ENCODE measurements around the gene NELFA. TPM values are rescaled to one million over a fixed set of nuclear protein-coding genes. Genes with fewer than 3 reads are reported as not detected.

Gene NELFA
- total RNA-seq, 1 donor from 2014 or later = 32.5 TPM

DNA sequence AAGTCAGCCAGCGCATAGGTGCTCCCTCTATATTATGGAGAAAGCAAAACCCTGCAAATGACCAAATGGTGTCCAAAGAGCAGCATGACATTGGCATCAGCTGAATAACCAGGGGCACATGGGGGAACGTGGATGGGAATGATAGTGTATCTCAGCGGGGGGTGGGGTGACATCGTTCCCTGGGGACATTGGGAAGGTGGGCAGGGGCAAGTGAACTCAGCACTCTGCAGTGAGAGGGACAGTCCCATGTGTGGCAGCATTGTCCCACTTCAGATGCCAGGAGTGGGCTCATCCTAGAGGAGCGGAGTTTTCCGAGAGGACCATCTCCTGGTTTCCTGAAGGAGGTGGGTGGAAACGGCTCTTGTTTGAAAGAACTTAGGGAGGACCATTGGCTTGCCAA lies 64.8 kb downstream of the NELFA start:
- no peak for DNase-seq (ENCODE audit: extremely low spot score, unreplicated experiment)
- H3K27ac Mint-ChIP-seq (ENCODE audit: unreplicated experiment) = no peak overlapping the region
- H3K36me3 Mint-ChIP-seq (ENCODE audit: unreplicated experiment) = peaks cover 23% of the 10 kb centered on the region

DNA sequence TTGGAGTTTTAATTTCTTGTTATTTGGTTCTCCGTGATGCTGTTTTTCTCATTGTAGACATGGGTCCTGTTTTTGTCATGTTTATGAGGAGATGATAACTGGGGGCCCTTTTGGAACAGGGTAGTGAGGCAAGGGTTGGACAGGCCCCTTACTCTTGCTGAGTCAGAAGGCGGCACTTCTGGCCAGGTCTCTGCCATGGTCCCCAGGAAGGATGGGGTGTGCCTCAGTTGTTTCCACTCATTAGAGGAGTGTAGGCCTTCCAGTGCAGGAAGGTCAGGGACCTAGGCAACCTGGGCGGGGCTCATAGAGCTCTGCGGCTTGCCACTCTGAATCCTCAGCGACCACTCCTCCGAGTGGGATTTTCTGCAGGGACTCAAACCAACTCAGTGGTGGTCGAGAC lies 68.2 kb downstream of the NELFA start:
- H3K9me3 Mint-ChIP-seq (ENCODE audit: unreplicated experiment) = no peaks in the 10 kb centered on the region
- H3K4me3 Mint-ChIP-seq (ENCODE audit: unreplicated experiment) = no peak overlapping the region
- DNase-seq (ENCODE audit: extremely low spot score, unreplicated experiment) = no peak
- TF ChIP-seq, protein P1, sequence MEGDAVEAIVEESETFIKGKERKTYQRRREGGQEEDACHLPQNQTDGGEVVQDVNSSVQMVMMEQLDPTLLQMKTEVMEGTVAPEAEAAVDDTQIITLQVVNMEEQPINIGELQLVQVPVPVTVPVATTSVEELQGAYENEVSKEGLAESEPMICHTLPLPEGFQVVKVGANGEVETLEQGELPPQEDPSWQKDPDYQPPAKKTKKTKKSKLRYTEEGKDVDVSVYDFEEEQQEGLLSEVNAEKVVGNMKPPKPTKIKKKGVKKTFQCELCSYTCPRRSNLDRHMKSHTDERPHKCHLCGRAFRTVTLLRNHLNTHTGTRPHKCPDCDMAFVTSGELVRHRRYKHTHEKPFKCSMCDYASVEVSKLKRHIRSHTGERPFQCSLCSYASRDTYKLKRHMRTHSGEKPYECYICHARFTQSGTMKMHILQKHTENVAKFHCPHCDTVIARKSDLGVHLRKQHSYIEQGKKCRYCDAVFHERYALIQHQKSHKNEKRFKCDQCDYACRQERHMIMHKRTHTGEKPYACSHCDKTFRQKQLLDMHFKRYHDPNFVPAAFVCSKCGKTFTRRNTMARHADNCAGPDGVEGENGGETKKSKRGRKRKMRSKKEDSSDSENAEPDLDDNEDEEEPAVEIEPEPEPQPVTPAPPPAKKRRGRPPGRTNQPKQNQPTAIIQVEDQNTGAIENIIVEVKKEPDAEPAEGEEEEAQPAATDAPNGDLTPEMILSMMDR (IDR thresholded peaks at IDR 0.05) = no peak
- peak overlapping the region; percentile 83 for H3K27ac Mint-ChIP-seq (ENCODE audit: unreplicated experiment)
- peaks cover 17% of the 10 kb centered on the region for H3K4me1 Mint-ChIP-seq (ENCODE audit: unreplicated experiment)
- peaks cover 20% of the 10 kb centered on the region for H3K36me3 Mint-ChIP-seq (ENCODE audit: unreplicated experiment)
- no peaks in the 10 kb centered on the region for H3K27me3 Mint-ChIP-seq (ENCODE audit: unreplicated experiment)

More for the DNA sequence above, 64.8 kb downstream of the NELFA start:
- peaks cover 17% of the 10 kb centered on the region for H3K4me1 Mint-ChIP-seq (ENCODE audit: unreplicated experiment)
- H3K9me3 Mint-ChIP-seq (ENCODE audit: unreplicated experiment) = no peaks in the 10 kb centered on the region
- no peak overlapping the region for H3K4me3 Mint-ChIP-seq (ENCODE audit: unreplicated experiment)
- TF ChIP-seq, protein P1 (IDR thresholded peaks at IDR 0.05) = no peak
- H3K27me3 Mint-ChIP-seq (ENCODE audit: unreplicated experiment) = no peaks in the 10 kb centered on the region

DNA sequence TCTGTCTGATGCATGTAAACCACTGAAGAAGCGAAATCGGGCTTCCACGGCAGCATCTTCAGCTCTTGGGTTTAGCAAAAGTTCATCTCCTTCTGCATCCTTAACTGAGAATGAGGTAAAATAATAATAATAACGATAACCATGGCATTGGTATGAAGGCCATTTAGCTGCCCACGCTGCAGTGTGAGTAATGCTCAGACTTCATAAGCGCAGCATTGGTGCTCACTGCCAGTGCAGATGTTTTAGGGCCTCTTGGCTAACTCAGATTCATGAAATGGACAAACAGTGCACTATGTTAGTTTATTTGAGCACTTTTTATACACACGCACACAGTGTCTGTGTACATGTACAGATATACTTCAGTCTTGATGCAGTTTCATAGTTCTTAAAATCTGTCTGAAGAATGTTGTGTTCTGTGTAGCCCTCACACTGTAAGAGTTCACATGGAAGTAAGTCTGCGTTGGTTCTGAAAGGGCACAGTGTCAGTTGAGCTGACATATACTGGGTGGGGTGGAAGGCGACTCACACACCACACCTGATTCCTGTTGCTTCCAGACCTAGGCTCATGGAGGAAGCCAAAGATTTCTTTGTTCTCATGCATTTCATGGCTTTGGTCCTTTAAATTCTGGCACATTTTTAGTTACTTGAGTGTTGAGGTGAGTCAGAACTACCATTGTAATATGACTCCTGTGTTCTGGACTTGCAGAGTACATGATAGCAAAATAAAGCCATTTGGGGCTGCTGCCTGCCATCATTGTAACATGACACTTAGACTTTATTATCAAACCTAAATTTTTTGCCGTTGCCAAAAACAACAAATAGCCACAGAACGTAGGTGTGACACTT lies 68.9 kb downstream of the NELFA start:
- H3K27ac Mint-ChIP-seq (ENCODE audit: unreplicated experiment) = peak overlapping the region; percentile 83
- H3K4me3 Mint-ChIP-seq (ENCODE audit: unreplicated experiment) = no peak overlapping the region
- TF ChIP-seq, protein P1 (IDR thresholded peaks at IDR 0.05) = no peak
- no peaks in the 10 kb centered on the region for H3K27me3 Mint-ChIP-seq (ENCODE audit: unreplicated experiment)
- peaks cover 17% of the 10 kb centered on the region for H3K4me1 Mint-ChIP-seq (ENCODE audit: unreplicated experiment)
- DNase-seq (ENCODE audit: extremely low spot score, unreplicated experiment) = no peak
- H3K36me3 Mint-ChIP-seq (ENCODE audit: unreplicated experiment) = peaks cover 19% of the 10 kb centered on the region
- no peaks in the 10 kb centered on the region for H3K9me3 Mint-ChIP-seq (ENCODE audit: unreplicated experiment)

DNA sequence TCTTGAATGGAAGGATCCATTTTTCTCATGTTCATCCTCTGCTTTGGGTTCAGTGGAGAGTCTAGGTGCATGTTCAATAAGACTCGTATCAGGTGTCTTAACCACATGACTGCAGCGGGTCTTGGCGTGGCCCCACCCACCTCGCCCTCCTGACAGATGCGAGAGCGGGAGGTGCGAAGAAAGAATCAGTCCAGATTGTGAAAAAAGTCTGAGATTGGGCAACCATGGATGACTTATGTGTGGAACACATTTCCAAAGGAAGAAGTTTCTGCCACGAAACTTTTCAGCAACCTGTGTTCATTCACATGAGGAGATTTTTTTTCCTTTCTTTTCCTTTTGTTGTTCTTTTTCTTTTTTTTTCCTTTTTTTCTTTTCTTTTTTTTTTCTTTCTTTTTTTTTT lies 70.7 kb downstream of the NELFA start:
- Mint-ChIP-seq H3K27ac (ENCODE audit: unreplicated experiment) (peak overlapping the region; percentile 23), H3K4me1 (ENCODE audit: unreplicated experiment) (peaks cover 17% of the 10 kb centered on the region)
- no peak for DNase-seq (ENCODE audit: extremely low spot score, unreplicated experiment)

DNA sequence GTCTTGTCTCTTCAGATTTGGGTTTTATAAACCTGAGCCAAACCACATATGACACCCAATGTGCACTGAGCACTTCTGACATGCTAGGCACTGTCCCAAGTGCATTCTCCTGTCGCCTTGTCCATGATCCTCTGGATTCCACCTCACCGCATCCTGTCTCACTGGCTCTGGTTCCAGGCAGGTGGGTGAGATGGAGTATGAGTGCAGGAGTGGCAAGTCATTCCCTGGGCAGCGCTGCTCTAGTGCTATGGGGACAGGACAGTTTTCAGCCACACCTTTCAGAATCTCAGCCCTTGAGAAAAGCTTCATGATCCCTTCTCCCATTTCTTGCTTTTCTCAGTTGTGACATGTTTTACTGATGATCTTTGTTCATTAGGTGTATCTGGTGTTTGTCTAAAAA lies 71.2 kb downstream of the NELFA start:
- Mint-ChIP-seq H3K9me3 (ENCODE audit: unreplicated experiment) (no peaks in the 10 kb centered on the region), H3K36me3 (ENCODE audit: unreplicated experiment) (peaks cover 16% of the 10 kb centered on the region), H3K4me1 (ENCODE audit: unreplicated experiment) (peaks cover 17% of the 10 kb centered on the region), H3K27ac (ENCODE audit: unreplicated experiment) (peak overlapping the region; percentile 23), H3K4me3 (ENCODE audit: unreplicated experiment) (no peak overlapping the region), H3K27me3 (ENCODE audit: unreplicated experiment) (no peaks in the 10 kb centered on the region)
- DNase-seq (ENCODE audit: extremely low spot score, unreplicated experiment) = no peak
- TF ChIP-seq, protein P1 (IDR thresholded peaks at IDR 0.05) = no peak

More for the DNA sequence above, 70.7 kb downstream of the NELFA start:
- Mint-ChIP-seq H3K27me3 (ENCODE audit: unreplicated experiment) (no peaks in the 10 kb centered on the region), H3K4me3 (ENCODE audit: unreplicated experiment) (no peak overlapping the region), H3K9me3 (ENCODE audit: unreplicated experiment) (no peaks in the 10 kb centered on the region), H3K36me3 (ENCODE audit: unreplicated experiment) (peaks cover 18% of the 10 kb centered on the region)
- TF ChIP-seq, protein P1 (IDR thresholded peaks at IDR 0.05) = no peak
